Activated CD4-positive, alpha-beta T cell treated with anti-CD3 and anti-CD28 coated beads, Interleukin-2, Interleukin-6, amounts not matched to agents 100 ng/mL and 50 ng/mL, durations not matched to agents 16 hours and 8 hours (primary cell): ENCODE results near the gene UBE2G1.
A peak's percentile ranks its signal among the peaks of the same experiment; 100 is the strongest.
"Not testable (repeated sequence)": the region's sequence is repeated elsewhere in the genome, so short reads cannot be mapped to it uniquely, and the experiment has no call there.

ENCODE experiments used
- DNase-seq: peaks from one replicate; pipeline ENCODE4 v3.0.0-alpha.2; 2020

Gene UBE2G1

DNA sequence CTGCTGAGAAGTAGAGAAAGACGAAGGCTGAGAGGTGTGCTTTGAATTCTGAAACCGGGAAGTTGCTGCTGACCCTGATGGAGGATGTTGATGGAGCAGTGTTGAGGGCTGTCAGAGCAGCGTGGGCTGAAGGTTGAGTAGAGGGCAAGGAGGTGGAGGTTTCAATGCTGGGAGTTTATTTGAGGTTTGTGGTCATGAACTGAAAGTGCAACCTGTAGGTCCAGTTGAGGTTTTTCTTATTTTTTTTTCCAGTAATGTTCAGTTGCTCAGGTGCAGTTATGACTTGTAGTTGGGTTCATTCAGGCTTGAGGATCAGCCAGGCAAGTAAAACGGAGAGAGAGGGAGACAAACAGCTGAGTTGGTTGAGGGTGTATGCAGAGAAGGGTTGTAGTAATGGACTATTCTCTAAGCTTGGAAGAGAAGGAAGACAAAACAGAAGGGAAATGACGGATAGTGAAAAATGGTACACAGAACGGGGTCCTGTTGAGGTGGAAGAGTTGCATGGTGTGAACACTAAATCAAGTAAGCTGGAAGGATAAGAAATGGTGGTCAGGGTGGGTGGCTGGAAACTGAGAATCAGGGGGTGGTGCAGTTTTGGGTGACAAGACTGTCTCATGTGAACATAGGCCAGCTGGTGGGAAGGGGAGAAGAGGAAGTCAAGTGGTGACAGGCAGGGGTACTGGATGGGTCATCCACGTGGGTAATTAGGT, 8.7 kb upstream of the UBE2G1 start:
- DNase-seq, result peak; percentile 86

DNA sequence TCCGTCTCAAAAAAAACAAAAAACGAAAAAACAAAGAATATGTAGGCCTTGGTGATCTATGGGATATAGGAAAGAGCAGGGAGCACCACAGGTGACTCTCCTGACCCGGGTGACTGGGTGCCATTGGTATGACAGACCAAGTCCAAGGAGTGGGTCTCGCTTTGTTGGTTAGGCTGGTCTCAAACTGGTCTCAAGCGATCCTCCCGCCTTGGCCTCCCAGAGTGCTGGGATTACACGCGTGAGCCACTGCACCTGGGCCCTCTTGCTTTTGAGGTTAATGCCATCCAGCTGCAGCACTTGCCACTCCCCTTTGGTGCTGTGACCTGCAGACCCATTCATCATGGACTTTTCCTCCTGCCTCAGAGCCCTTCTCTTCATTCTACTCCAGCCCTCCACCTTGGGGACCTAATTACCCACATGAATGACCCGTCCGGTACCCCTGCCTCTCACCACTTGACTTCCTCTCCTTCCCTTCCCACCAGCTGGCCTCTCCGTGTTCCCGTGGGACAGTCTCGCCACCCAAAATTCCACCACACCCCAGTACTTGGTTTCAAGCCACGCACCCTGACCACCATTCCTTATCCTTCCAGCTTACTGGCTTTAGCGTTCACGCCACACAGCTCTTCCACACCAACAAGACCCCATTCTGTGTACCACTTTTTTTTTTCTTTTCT, 3.2 kb upstream of the UBE2G1 start:
- no peak for DNase-seq

- DNase-seq, result no peak
Observed at GRCh38 chr17:4368341-4368740, 1.9 kb upstream of the UBE2G1 start.

GRCh38 chr17:4367177-4367576, 702 bp upstream of the UBE2G1 start:
- DNase-seq, result not testable (repeated sequence)

- DNase-seq, result peak; percentile 42
Observed at GRCh38 chr17:4365628-4366326, 698 bp downstream of the UBE2G1 start.

DNA sequence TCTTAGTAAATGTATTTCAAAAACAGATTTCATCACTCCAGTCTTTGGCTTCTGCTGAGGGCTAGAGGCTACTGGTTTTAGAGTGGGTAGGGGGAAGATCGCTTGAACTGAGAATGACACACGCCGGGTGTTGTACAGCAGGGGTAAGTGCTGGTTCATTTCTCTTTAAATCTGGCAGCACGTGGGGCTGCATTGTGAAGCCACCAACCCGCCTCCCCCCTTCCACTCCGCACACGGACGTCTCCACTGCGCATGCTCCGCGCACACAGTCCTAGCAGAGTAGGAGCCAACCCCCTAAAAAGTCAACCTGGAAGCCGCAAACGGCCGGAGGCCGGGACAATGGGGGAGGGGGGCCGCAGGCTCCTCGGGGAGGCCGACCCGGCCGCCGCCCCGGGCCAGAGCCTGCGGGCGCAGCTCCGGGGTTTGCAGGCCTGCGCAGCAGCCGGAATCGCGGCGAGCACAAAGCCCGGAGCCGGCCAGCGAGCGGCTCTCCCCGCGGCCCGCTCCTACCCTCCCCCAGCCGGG, 1.3 kb downstream of the UBE2G1 start:
- peak; percentile 95 for DNase-seq

DNA sequence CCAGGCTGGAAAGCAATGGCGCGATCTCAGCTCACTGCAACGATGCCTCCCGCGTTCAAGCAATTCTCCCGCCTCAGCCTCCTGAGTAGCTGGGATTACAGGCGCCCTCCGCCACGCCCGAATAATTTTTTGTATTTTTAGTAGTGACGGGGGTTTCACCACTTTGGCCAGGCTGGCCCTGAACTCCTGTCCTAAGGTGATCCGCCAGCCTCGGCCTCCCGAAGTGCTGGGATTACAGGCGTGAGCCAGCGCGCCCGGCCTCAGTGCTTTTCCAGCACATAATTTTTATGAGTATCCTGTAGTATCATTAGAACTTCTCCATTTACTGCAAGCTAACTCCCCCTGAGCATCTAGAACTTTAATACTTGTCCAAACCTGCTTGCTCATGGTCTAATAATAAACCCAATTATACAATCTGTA, 1.8 kb downstream of the UBE2G1 start:
- no peak for DNase-seq

GRCh38 chr17:4362141-4362540, 4.3 kb downstream of the UBE2G1 start:
- DNase-seq, result no peak

- no peak for DNase-seq
Observed at GRCh38 chr17:4358154-4358553, 8.3 kb downstream of the UBE2G1 start.

DNA sequence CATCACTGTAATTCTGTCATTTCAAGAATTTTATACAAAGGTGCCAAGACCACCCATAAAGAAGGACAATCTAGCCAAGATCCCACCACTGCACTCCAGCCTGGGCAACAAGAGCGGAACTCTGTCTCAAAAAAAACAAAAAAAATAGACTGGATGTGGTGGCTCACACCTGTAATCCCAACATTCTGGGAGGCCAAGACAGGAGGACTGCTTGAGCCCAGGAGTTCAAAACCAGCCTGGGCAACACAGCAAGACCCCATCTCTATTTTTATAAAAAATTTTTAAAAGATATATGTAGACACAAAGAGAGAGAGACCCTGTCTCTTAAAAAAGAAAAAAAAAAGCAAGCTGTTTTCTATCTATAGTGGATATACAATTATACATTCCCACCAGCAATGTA, 8.8 kb downstream of the UBE2G1 start:
- no peak for DNase-seq

GRCh38 chr17:4357030-4357628, 9.3 kb downstream of the UBE2G1 start:
- no peak for DNase-seq

GRCh38 chr17:4354862-4355514, 11.5 kb downstream of the UBE2G1 start:
- DNase-seq, result no peak

- no peak for DNase-seq
Observed at GRCh38 chr17:4354206-4354605, 12.3 kb downstream of the UBE2G1 start.

GRCh38 chr17:4350214-4350613, 16.3 kb downstream of the UBE2G1 start:
- not testable (repeated sequence) for DNase-seq

GRCh38 chr17:4345581-4346252, 20.8 kb downstream of the UBE2G1 start:
- no peak for DNase-seq

- no peak for DNase-seq
Observed at GRCh38 chr17:4344926-4345325, 21.5 kb downstream of the UBE2G1 start.

- no peak for DNase-seq
Observed at GRCh38 chr17:4342535-4342934, 23.9 kb downstream of the UBE2G1 start.

- DNase-seq, result no peak
Observed at GRCh38 chr17:4341616-4341977, 24.9 kb downstream of the UBE2G1 start.

- no peak for DNase-seq
Observed at GRCh38 chr17:4340914-4341615, 25.4 kb downstream of the UBE2G1 start.

DNA sequence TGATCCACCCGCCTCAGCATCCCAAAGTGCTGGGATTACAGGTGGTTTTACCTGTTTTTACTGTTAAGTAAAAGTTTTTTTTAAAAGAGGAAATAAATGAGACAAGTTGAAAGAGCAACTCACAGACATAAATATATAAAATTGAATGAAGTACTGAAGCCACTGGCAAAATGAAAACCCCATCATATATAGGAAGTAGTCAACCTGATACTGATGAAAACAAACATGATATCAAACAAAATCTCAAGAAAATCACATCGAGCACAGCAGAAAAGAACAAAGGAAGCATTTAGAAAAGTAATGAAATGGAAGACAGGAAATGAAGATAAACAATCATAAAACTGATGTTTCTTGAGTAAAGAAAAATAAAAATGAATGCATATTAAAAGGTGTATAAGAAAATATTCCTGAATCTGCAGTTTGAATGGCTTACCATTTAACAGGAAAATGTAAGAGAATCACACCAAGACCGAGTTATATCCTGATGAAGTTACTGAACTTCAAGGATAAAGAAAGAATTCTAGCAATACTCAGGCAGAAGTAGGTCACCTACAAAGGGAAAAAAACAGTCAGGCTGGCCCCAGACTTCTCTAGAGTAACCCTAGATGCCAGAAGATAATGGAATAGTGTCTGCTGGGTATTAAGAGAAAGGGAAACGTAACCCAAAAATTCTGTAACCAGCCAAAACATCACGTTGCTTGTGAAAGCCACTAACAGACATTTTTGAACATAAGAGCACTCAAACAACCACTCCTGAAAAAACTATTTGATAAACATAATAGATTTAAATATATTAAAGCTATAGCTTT, 31.5 kb downstream of the UBE2G1 start:
- no peak for DNase-seq

DNA sequence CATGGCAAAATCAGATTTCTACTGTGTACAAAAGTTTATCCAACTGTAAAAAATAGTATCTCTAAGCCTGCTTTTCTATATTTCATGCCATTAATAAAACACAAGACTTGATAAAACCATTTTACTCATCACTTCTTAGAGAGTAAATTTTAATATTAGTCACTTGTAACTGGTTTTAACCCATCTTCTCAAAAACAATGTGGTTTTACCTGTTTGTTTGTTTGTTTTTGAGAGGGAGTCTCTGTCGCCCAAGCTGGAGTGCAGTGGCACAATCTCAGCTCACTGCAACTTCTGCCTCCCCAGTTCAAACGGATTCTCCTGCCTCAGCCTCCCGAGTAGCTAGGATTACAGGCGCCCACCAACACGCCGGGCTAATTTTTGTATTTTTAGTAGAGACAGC, 32.1 kb downstream of the UBE2G1 start:
- no peak for DNase-seq
